Measurements from ENCODE around the gene CFAP92.

Gene CFAP92

DNA sequence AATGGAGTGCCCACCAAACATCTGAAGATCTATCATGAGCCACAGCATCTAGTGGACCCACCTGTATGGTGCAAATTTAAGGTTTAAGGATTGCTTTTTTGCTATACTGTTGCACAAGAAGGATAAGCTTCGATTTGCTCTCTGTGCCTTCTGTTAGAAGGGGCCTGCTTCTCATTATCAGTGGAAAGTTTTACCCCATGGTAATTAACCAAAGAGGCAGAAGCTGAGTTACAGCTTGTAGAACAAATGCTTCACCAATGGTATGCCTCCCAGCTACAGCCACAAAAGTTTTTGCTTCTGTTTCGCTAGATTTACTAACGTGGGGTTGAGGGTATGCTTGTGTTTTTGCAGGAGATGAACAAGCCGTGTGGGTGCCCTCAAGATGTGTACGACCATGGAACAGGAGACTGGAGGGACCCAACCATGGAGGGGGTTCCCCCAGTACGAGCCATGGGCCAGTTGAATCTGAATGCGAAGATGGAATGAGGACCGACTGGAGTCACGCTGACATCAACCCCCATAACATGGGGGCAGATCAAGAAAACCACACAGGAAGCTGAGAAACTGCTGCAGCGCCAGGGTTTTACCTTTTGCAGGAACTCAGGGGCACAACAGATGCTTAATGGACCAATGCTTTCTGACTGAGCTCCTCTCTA lies 70.9 kb downstream of the CFAP92 start:
- DNase-seq (peak; percentile 60 to 78), ATAC-seq (peak; percentile 97)
- H3K27ac Mint-ChIP-seq, result peak overlapping the region; percentile 34 to 45
- H3K4me3 Mint-ChIP-seq, result peak overlapping the region; percentile 67 to 71
- no peaks in the 10 kb centered on the region for H3K27me3 Mint-ChIP-seq
- H3K9me3 Mint-ChIP-seq, result peaks cover 0 to 47% of the 10 kb centered on the region in 2 donors
- peaks cover 51% of the 10 kb centered on the region for H3K4me1 Mint-ChIP-seq

DNA sequence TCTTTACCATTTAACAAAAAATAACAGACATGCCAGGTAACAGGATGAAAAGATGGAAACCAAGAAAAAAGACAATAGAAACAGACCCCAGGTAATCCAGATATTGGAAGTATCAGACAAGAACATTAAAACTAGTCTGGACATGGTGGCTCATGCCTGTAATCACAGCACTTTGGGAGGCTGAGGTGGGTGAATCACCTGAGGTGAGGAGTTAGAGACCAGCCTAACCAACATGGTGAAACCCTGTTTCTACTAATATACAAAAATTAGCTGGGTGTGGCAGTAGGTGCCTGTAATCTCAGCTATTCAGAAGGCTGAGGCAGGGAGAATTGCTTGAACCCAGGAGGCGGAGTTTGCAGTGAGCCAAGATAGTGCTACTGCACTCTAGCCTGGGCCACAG lies 73.9 kb downstream of the CFAP92 start:
- Mint-ChIP-seq H3K4me3 (no peak overlapping the region), H3K4me1 (peaks cover 42% of the 10 kb centered on the region), H3K9me3 (peaks cover 0 to 23% of the 10 kb centered on the region in 2 donors), H3K27ac (no peak overlapping the region), H3K27me3 (no peaks in the 10 kb centered on the region)
- no peak for DNase-seq
- ATAC-seq, result no peak

DNA sequence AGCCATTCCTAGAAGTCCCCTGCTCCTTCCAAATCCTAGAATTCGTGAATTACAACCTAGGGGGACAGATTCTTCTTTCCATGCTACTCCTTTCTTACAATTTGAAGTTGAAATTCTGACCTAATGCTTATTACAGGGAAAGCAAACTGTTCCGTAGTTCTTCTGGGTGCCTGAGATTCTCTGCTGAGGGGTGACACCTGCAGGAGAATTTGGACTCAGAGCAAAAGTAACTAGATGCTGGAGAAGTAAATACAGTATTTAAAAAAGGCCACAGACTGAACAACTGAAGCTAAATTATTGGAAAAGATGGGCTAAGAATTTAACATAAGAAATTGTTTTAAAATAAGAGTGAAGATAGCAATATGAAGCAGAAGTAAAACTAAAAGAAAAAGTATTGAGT lies 76.6 kb downstream of the CFAP92 start:
- H3K9me3 Mint-ChIP-seq, result peaks cover 0 to 19% of the 10 kb centered on the region in 2 donors
- ATAC-seq (no peak), DNase-seq (no peak)
- H3K4me3 Mint-ChIP-seq, result no peak overlapping the region
- H3K27ac Mint-ChIP-seq, result peak overlapping the region; percentile 4 to 5
- H3K27me3 Mint-ChIP-seq, result no peaks in the 10 kb centered on the region
- H3K4me1 Mint-ChIP-seq, result peaks cover 17% of the 10 kb centered on the region

DNA sequence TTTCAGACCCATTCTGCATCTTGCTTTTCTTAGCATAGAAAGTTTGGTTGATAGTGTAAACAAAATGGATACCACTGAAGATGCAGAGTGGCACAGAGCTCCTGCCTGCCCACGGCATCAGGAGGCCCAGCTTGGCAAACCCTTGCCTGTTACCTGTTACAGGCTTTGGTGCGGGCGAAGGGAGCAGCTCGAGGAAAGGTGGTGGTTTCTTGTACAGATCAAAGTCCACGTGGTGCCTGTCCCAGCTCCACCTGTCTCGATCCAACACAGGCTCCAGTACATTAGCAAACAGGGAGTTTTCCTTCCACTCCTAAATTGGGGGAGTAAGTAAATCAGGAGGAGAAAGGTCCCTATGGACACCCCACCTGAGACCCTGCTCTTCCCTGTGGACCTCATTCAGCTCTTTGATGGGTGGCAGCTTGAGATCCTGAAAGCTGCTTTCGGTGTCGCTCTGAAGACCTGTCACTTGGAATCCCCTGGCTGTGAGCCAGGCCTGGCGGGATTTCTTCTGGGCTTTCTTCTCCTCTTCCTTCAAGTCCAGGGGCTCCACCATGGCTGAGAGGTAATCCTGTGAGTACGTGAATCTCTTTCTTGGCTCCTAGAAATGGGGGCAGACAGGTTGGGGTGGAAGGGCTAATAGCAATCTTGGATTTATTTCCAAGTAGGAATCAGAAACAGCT lies 78.8 kb downstream of the CFAP92 start:
- DNase-seq, result no peak
- no peak for ATAC-seq
- no peaks in the 10 kb centered on the region for H3K4me1 Mint-ChIP-seq
- H3K27me3 Mint-ChIP-seq, result no peaks in the 10 kb centered on the region
- peaks cover 0 to 5% of the 10 kb centered on the region in 2 donors for H3K9me3 Mint-ChIP-seq
- no peak overlapping the region for H3K4me3 Mint-ChIP-seq
- peak overlapping the region; percentile 1 to 10 for H3K27ac Mint-ChIP-seq

DNA sequence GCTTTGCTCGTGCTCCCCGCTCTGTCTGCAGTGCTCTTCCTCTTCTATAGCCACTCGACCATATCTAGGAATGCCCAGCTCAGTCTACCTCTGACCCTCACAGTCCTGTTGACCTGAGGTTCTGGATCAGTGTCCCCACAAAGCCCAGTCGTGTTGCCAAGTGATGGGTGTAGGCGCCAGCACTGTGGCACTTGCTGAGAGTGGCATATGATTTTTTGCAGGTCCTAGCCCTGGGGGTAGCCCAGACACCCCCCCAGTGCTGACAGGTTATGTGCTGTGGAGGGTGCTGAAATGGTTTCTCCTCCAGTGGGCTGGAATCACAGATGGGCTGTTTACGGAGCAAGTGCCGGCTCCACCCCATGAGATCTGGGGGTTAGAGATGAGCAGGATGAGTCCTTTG lies 82.0 kb downstream of the CFAP92 start:
- no peaks in the 10 kb centered on the region for H3K27me3 Mint-ChIP-seq
- no peaks in the 10 kb centered on the region for H3K9me3 Mint-ChIP-seq
- no peaks in the 10 kb centered on the region for H3K4me1 Mint-ChIP-seq
- ATAC-seq (no peak), DNase-seq (no peak)
- no peak overlapping the region for H3K4me3 Mint-ChIP-seq
- H3K27ac Mint-ChIP-seq, result peak overlapping the region in 1 of 2 donors; percentile 83

DNA sequence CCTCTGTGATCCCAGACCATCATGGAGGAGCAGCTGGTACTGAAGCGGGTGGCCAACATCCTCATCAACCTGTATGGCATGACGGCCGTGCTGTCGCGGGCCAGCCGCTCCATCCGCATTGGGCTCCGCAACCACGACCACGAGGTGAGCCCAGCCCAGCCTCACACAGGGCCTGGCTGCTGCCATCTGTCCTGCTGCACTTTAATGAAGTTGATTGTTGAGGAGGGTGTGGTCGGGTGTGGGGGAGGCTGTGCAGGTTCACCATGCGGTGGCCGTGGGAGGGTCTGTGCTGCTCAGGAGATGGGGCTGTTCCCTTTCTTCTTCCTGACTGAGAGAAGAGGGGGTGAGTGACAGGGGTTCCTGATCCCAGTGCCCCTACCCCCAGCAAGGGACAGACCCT lies 83.9 kb downstream of the CFAP92 start:
- peak; percentile 16 for ATAC-seq
- Mint-ChIP-seq H3K27me3 (no peaks in the 10 kb centered on the region), H3K27ac (no peak overlapping the region), H3K4me1 (no peaks in the 10 kb centered on the region), H3K9me3 (no peaks in the 10 kb centered on the region), H3K4me3 (no peak overlapping the region)
- DNase-seq, result no peak

DNA sequence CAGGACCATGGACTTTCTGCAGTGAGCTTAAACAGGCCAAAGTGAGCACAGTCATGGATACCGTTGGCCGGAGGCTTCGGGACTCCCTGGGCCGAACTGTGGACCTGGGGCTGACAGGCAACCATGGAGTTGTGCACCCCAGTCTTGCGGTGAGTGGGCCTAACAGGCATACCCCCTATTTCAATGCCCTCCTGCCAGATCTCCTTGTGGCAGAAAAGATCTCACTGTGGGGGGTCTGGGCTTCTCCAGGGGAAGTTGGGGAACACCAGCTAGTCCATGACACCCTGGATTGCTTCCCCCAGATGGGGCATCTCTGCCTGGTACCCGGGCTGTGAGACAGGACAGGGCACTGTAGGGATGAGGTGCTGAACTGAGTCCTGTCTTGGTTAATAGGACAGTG lies 84.9 kb downstream of the CFAP92 start:
- Mint-ChIP-seq H3K4me1 (no peaks in the 10 kb centered on the region), H3K27me3 (no peaks in the 10 kb centered on the region), H3K27ac (no peak overlapping the region), H3K9me3 (no peaks in the 10 kb centered on the region), H3K4me3 (no peak overlapping the region)
- no peak for ATAC-seq
- no peak for DNase-seq

DNA sequence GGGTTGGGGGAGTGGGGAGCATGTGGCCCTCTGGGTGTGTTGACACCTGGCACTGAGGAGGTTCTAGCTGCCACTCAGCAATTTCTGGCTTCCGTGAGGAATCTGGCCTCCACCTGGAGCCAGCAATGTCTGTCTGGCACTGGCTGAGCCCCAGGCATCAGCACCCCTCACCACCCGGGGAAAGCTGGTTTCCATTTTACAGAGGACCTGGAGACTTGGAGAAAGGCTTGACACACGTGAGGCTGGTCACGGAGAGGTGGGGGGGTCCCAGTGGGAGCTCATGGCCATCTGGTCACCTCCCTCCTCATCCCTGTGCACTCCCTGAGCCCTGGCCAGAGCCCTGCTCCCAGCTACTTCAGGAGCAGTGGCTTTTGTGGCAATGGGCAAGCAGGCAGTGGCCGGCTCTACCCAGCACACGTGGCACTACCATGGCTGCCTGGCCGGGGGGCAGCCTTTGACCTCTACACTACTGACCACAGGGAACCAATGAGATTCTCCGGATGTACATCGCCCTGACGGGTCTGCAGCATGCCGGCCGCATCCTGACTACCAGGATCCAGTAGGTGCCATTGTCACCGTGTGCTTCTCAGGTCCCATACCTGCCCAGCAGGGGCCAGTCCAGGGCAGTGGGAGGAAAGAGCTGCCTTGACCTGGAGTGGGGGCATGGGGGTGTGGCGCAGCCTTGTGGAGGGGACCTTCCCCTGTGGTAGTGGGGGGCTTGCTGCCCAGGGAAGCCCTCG lies 86.0 kb downstream of the CFAP92 start:
- ATAC-seq (no peak), DNase-seq (no peak)
- Mint-ChIP-seq H3K4me1 (no peaks in the 10 kb centered on the region), H3K27ac (no peak overlapping the region), H3K9me3 (no peaks in the 10 kb centered on the region), H3K4me3 (no peak overlapping the region), H3K27me3 (no peaks in the 10 kb centered on the region)

DNA sequence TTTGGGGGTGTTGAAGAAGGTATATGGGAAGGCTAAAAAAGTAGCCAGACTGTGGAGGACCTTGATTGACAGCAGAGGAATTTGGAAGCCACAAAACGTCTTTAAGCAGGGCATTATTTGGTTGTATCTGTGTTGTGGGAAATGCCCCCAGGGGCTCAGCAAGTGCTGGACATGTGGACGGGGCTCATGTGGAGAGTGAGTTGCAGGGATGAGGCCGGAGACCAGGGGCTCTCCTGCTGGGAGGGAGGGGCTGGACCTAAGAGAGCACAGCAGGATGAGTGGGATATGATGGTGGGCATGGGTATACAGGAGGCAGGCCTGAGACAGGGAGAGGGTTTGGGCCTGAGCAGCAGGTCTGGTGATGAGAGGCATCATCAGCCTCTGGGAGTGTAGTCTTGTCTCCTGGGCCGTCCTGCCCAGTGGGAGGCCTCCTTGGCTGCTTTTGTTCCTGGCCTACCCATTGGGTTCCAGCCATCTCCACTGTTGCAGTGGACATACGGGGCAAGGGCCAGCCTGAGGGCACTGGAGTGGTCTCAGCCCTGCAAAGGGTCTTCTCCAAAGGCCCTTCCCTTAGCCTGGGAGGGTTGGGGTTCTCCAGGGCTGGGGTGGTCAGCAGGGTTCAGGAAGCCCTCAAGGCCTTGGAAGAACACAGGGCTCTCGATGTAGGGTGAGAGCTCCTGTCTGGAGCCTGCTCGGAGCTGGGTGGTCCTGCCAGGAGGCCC lies 86.9 kb downstream of the CFAP92 start:
- no peaks in the 10 kb centered on the region for H3K9me3 Mint-ChIP-seq
- H3K27ac Mint-ChIP-seq, result no peak overlapping the region
- no peaks in the 10 kb centered on the region for H3K27me3 Mint-ChIP-seq
- H3K4me3 Mint-ChIP-seq, result no peak overlapping the region
- ATAC-seq, result no peak
- no peaks in the 10 kb centered on the region for H3K4me1 Mint-ChIP-seq
- DNase-seq, result no peak

DNA sequence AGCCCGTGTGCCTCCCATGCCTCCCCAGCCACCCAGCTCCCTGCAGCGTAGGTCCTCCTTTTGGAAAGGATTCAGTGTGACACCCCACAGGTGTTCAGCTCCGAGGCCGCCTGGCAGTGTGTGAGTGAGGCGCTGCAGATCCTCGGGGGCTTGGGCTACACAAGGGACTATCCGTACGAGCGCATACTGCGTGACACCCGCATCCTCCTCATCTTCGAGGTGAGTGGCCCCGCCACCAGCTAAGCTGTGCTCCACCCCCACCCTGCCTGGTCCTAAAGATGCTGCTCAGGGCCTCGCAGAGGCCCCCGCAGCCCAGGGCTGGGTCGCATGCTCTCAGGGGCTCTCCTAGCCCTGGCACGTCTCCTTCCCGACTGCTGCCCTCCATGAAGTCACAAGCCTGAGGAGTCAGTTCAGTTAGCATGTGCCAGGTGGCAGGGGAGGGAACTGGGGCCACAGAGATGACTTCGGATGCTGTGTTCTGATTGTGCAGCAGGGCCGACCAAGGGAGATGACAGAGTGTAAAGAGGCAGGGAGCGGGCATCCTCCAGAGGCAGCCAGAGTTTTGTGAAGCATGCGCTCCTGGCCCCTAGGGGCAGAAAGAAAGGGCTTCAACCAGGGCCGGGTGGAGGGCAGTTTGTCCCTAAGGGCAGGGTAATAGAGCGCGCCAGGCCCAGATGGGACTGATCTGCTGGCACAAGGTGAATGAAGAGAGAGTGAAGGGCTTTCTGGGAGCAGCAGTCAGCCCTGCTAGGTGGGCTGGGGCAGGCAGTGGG lies 87.7 kb downstream of the CFAP92 start:
- Mint-ChIP-seq H3K27me3 (no peaks in the 10 kb centered on the region), H3K4me3 (no peak overlapping the region), H3K9me3 (no peaks in the 10 kb centered on the region), H3K27ac (peak overlapping the region; percentile 55 to 77), H3K4me1 (no peaks in the 10 kb centered on the region)
- no peak for ATAC-seq
- DNase-seq, result no peak

DNA sequence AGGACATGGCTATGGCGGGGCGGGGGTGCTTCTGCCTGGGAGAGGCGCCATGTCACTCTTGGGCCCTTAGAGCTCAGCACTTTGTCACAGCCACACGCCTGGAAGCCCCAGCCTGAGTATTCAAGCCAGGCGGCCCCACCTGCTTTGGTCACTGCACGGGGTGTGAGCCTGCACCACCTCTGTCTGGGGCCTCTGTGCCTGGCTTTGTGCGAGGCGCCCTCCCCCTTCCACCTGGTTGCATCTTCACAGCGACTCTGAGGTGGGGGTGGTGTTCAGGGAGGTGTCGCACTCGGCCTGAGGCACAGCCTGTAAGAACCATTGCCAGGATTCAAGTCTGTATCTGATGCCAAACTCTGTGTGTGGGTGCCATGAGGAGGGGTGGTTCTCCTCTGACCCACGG lies 90.4 kb downstream of the CFAP92 start:
- Mint-ChIP-seq H3K27ac (no peak overlapping the region), H3K4me3 (no peak overlapping the region), H3K27me3 (no peaks in the 10 kb centered on the region), H3K4me1 (no peaks in the 10 kb centered on the region), H3K9me3 (no peaks in the 10 kb centered on the region)
- ATAC-seq (no peak), DNase-seq (no peak)

DNA sequence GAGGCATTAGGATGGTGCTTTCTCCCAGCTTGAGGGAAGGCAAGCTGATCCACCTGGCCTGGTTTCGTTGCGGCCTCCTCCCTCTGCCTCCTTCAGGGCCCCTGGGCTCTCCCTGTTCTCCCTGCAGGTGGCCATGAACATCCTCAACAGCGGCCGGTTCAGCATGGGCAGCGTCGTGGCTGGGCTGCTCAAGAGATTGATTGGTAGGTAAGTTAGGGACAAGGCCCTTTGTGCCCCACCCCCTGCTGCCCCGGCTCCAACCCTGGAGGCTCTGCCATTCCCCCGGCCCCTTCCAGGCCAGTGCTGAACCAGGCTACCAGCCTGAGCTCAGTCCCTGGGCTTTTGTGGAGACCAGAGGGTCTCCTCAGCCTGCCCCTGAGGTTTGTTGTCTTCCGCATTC lies 91.5 kb downstream of the CFAP92 start:
- no peak for DNase-seq
- Mint-ChIP-seq H3K4me1 (no peaks in the 10 kb centered on the region), H3K27ac (peak overlapping the region in 1 of 2 donors; percentile 65), H3K9me3 (no peaks in the 10 kb centered on the region), H3K27me3 (no peaks in the 10 kb centered on the region), H3K4me3 (no peak overlapping the region)
- no peak for ATAC-seq

DNA sequence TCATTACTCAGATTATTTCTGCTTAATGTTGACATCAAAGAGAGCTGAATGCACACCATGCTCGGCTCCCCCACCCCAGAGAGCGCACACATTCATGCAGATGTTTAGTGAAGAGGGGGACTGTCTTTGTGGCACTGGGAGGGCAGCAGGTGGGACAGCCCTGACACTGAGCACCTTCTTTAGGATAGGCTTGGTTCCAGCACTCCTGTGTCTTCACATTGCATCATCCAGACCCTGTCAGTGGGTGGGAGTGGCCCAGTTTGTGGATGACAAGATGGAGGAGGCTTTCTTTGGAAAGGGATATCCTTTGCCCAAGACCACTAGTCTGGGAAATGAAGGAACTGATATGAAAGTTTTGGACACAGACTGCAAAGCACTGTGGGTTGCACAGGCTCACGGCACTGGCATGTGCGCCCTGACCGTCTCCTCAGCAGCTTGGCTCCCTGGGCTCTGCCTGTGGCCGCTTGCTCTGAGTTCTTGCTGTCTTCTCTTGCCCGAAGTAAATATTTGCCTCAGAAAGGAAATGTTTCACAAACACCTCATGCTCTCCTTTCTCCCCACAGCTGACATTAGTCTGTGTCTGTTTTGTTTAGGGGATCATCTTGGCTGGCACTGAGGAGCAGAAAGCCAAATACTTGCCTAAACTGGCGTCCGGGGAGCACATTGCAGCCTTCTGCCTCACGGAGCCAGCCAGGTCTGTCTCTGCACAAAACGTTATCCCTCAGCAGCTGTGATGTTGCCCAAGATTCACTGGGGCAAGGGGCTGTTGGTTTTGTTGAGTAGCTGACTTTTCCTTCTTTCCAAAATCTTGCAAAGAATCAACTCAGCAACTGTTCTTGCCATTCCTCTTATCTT lies 97.8 kb downstream of the CFAP92 start:
- Mint-ChIP-seq H3K27me3 (no peaks in the 10 kb centered on the region), H3K4me1 (peaks cover 7% of the 10 kb centered on the region), H3K27ac (peak overlapping the region; percentile 89 to 97), H3K4me3 (no peak overlapping the region), H3K9me3 (no peaks in the 10 kb centered on the region)
- DNase-seq, result no peak
- ATAC-seq, result peak; percentile 45

DNA sequence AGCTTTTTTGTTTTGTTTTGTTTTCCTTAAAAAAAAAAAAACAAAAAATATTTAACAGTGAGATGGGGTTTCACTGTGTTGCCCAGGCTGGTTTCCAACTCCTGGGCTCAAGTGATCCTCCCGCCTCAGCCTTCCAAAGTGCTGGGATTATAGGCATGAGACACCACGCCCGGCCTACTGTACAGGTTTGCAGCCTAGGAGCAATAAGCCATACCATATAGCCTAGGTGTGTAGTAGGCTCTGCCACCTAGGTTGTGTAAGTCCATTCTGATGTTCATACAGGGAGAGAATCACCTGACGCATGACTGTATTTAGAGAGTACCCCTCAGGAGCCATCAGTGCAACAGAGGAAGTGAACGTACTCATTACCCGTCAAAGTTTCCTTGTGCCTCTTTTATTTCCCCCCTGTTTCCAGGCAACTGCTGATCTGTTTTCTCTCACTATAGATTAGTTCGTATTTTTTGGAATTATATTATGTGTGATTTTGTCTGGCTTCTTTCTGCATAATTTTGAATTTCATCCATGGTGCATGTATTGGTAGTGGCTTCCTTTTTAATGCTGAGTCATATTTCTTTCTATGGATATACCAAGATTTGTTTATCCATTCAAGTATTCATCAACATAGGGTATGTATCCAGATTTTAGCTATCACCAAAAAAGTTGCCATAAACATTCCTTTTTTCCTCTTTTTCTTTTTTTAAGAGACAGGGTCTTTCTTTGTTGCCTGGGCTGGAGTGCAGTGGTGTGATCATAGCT lies 104.6 kb downstream of the CFAP92 start:
- DNase-seq (no peak), ATAC-seq (no peak)
- Mint-ChIP-seq H3K4me3 (no peak overlapping the region), H3K27me3 (no peaks in the 10 kb centered on the region), H3K4me1 (peaks cover under 1% of the 10 kb centered on the region), H3K9me3 (no peaks in the 10 kb centered on the region), H3K27ac (peak overlapping the region in 1 of 2 donors; percentile 61)

Data from stimulated activated naive CD8-positive, alpha-beta T cell treated with anti-CD3 and anti-CD28 coated beads, Interleukin-15, amount 100 ng/mL, for 72 hours (primary cell).